ENCODE data around the gene TDRD1.

The TDRD1 gene

GRCh38 chr10:114172776-114173602, 6.2 kb upstream of the TDRD1 start:
- Histone ChIP-seq H3K79me2 (ENCODE audit: insufficient read depth, low read length) (peaks cover 52% of the 10 kb centered on the region), H4K20me1 (ENCODE audit: insufficient read depth, low read length) (no peaks in the 10 kb centered on the region), H3F3A (ENCODE audit: insufficient read depth, low read length) (no peaks in the 10 kb centered on the region), H2AFZ (ENCODE audit: low read length) (no peak overlapping the region), H3K4me3 (ENCODE audit: low read depth, low read length, poor library complexity, severe bottlenecking) (peak overlapping the region; percentile 93), H3K9ac (ENCODE audit: low read length) (peak overlapping the region; percentile 90), H3K4me2 (ENCODE audit: low read length) (peak overlapping the region; percentile 89), H3K36me3 (ENCODE audit: insufficient read depth, low read length) (peaks cover 22% of the 10 kb centered on the region), H3K4me1 (ENCODE audit: insufficient read depth, low read length, severe bottlenecking) (peaks cover 22% of the 10 kb centered on the region), H3K27me3 (ENCODE audit: insufficient read depth, low read length) (no peaks in the 10 kb centered on the region), H3K27ac (ENCODE audit: low read depth, low read length, poor library complexity, severe bottlenecking) (no peak overlapping the region), H3K9me2 (ENCODE audit: low read depth, low read length) (no peaks in the 10 kb centered on the region), H3K9me3 (ENCODE audit: low read length) (peaks cover 4% of the 10 kb centered on the region)
- no peak for TF ChIP-seq CTCF (IDR thresholded peaks at IDR 0.05; ENCODE audit: low read length)

- Histone ChIP-seq H3K4me2 (ENCODE audit: low read length) (peak overlapping the region; percentile 89), H3K27me3 (ENCODE audit: insufficient read depth, low read length) (no peaks in the 10 kb centered on the region), H3K27ac (ENCODE audit: low read depth, low read length, poor library complexity, severe bottlenecking) (peak overlapping the region; percentile 41), H4K20me1 (ENCODE audit: insufficient read depth, low read length) (no peaks in the 10 kb centered on the region), H3K9ac (ENCODE audit: low read length) (peak overlapping the region; percentile 90), H2AFZ (ENCODE audit: low read length) (peak overlapping the region; percentile 66; the same call in 1 of the 2 replicates), H3F3A (ENCODE audit: insufficient read depth, low read length) (no peaks in the 10 kb centered on the region), H3K79me2 (ENCODE audit: insufficient read depth, low read length) (peaks cover 47% of the 10 kb centered on the region), H3K9me2 (ENCODE audit: low read depth, low read length) (no peaks in the 10 kb centered on the region), H3K4me3 (ENCODE audit: low read depth, low read length, poor library complexity, severe bottlenecking) (peak overlapping the region; percentile 93), H3K36me3 (ENCODE audit: insufficient read depth, low read length) (peaks cover 17% of the 10 kb centered on the region), H3K9me3 (ENCODE audit: low read length) (peaks cover 3% of the 10 kb centered on the region; the same call in 1 of the 2 replicates), H3K4me1 (ENCODE audit: insufficient read depth, low read length, severe bottlenecking) (peaks cover 22% of the 10 kb centered on the region)
- TF ChIP-seq CTCF (IDR thresholded peaks at IDR 0.05; ENCODE audit: low read length) (no peak), EZH2 (IDR thresholded peaks at IDR 0.05; ENCODE audit: borderline replicate concordance, low read length) (no peak)
Observed at GRCh38 chr10:114173603-114173920, 5.6 kb upstream of the TDRD1 start.

- no peaks in the 10 kb centered on the region for H4K20me1 ChIP-seq (ENCODE audit: insufficient read depth, low read length)
- H3K4me1 ChIP-seq (ENCODE audit: insufficient read depth, low read length, severe bottlenecking): peaks cover 22% of the 10 kb centered on the region
- H3F3A ChIP-seq (ENCODE audit: insufficient read depth, low read length): no peaks in the 10 kb centered on the region
- peak within 1 kb of the TSS; percentile 89 for H3K4me2 ChIP-seq (ENCODE audit: low read length)
- peak within 1 kb of the TSS; percentile 90 for H3K9ac ChIP-seq (ENCODE audit: low read length)
- peak within 1 kb of the TSS; percentile 66 for H2AFZ ChIP-seq (ENCODE audit: low read length)
- no peaks in the 10 kb centered on the region for H3K27me3 ChIP-seq (ENCODE audit: insufficient read depth, low read length)
- H3K9me2 ChIP-seq (ENCODE audit: low read depth, low read length): no peaks in the 10 kb centered on the region
- no peak for TF ChIP-seq EZH2 (IDR thresholded peaks at IDR 0.05; ENCODE audit: borderline replicate concordance, low read length)
- no peak for TF ChIP-seq CTCF (IDR thresholded peaks at IDR 0.05; ENCODE audit: low read length)
- H3K9me3 ChIP-seq (ENCODE audit: low read length): no peaks in the 10 kb centered on the region
- peaks cover 14% of the 10 kb centered on the region for H3K36me3 ChIP-seq (ENCODE audit: insufficient read depth, low read length)
- H3K4me3 ChIP-seq (ENCODE audit: low read depth, low read length, poor library complexity, severe bottlenecking): peak within 1 kb of the TSS; percentile 93
- peak within 1 kb of the TSS; percentile 41 for H3K27ac ChIP-seq (ENCODE audit: low read depth, low read length, poor library complexity, severe bottlenecking)
- H3K79me2 ChIP-seq (ENCODE audit: insufficient read depth, low read length): peaks cover 43% of the 10 kb centered on the region
Observed at GRCh38 chr10:114173921-114174694, 5.0 kb upstream of the TDRD1 start, which contains the start of gene CCDC186. Gene CCDC186, minus strand, starts transcription at chr10:114174203. Its CDS starts 10,935 bp downstream, at chr10:114163268.
